Vagina (tissue), 2 donors: ENCODE measurements around the gene SNUPN. TPM values are rescaled to one million over a fixed set of nuclear protein-coding genes. Genes with fewer than 3 reads are reported as not detected.
"Not testable (repeated sequence)": the region's sequence is repeated elsewhere in the genome, so short reads cannot be mapped to it uniquely, and the experiment has no call there.

Experiments
- DNase-seq, 2 donors: peaks; one replicate each; pipeline ENCODE4 v3.0.0-alpha.2; 2017; ENCODE audit errors: extremely low spot score in 2 of 2
- H3K27ac ChIP-seq: fragments of 200-600 bp; sonication (generic); one replicate; pipeline ENCODE4 v1.5.1; 2019
- H3K27me3 ChIP-seq: fragments of 200-600 bp; sonication (generic); one replicate; pipeline ENCODE4 v1.5.1; 2019
- H3K36me3 ChIP-seq, 2 donors: fragments of 200-600 bp; sonication (generic); one replicate each; pipeline ENCODE4 v1.5.1; 2017 to 2019
- H3K4me1 ChIP-seq: fragments of 200-600 bp; sonication (generic); one replicate; pipeline ENCODE4 v1.5.1; 2019
- H3K4me3 ChIP-seq, 2 donors: fragments of 200-600 bp; sonication (generic); 1 replicate in 1 of 2; 2 replicates in 1 of 2; pipeline ENCODE4 v1.5.1; 2016 to 2019
- H3K9me3 ChIP-seq: fragments of 200-600 bp; sonication (generic); one replicate; pipeline ENCODE4 v1.5.1; 2019
- POLR2A ChIP-seq, 2 donors: fragments of 450-650 bp; IDR thresholded peaks; one replicate each; pipeline ENCODE4 v1.6.1; 2017; ENCODE audit warnings: antibody characterized with exemption in 2 of 2, mild to moderate bottlenecking in 2 of 2, moderate library complexity in 2 of 2
- POLR2AphosphoS5 ChIP-seq, 2 donors: sonication (generic); formaldehyde crosslinking; IDR thresholded peaks; one replicate each; pipeline ENCODE4 v1.9.0; 2017; ENCODE audit warnings: antibody characterized with exemption in 2 of 2, mild to moderate bottlenecking in 2 of 2, low read depth in 1 of 2; ENCODE audit not compliant: insufficient read depth in 1 of 2
- intact Hi-C: fragments of 100-400 bp; cut with DNase I; formaldehyde crosslinking; loops from one replicate; pipeline ENCODE4 v1.15.1; 2023
- total RNA-seq: library from RNA; depleted of rRNA; stranded (reverse); fragments of >200 nt; gene quantifications from one replicate; pipeline ENCODE4 v1.2.3, GENCODE V29; 2016
- TF ChIP-seq, protein P1 (sequence below), 3 experiments: fragments of 450-650 bp in 2 of 3; fragments of 200-600 bp in 1 of 3; sonication (generic) in 1 of 3; IDR thresholded peaks; one replicate each; pipeline ENCODE4 v1.5.1; 2017 to 2019; ENCODE audit warnings: antibody characterized with exemption in 3 of 3, mild to moderate bottlenecking in 2 of 3, moderate library complexity in 2 of 3

Gene SNUPN
- total RNA-seq, 1 donor from 2014 or later, result 21.9 TPM

DNA sequence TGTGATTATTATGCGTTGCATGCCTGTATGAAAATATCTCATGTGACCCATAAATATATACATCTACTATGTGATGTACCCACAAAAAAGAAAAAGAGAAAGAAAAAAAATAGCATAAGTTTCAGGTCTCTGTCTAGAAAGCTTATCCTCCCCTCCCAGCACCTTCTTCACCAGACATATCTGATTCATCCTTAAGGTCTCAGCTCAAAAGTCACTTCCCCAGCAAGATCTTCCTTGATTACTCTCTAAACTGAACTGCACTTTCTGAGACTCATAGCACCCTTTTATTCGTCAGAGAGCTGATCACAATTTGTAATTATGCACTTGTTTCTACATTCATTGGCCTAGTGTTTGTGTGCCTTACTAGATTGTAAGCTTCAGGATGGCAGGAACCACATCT is 35.3 kb downstream of the SNUPN start:
- Histone ChIP-seq H3K27me3 (no peaks in the 10 kb centered on the region), H3K27ac (no peak overlapping the region), H3K4me3 (no peak overlapping the region), H3K4me1 (no peaks in the 10 kb centered on the region), H3K9me3 (no peaks in the 10 kb centered on the region), H3K36me3 (no peaks in the 10 kb centered on the region)
- TF ChIP-seq POLR2AphosphoS5 (IDR thresholded peaks at IDR 0.05; ENCODE audit: insufficient read depth in 1 of 2, low read depth in 1 of 2), result no peak
- TF ChIP-seq, protein P1, sequence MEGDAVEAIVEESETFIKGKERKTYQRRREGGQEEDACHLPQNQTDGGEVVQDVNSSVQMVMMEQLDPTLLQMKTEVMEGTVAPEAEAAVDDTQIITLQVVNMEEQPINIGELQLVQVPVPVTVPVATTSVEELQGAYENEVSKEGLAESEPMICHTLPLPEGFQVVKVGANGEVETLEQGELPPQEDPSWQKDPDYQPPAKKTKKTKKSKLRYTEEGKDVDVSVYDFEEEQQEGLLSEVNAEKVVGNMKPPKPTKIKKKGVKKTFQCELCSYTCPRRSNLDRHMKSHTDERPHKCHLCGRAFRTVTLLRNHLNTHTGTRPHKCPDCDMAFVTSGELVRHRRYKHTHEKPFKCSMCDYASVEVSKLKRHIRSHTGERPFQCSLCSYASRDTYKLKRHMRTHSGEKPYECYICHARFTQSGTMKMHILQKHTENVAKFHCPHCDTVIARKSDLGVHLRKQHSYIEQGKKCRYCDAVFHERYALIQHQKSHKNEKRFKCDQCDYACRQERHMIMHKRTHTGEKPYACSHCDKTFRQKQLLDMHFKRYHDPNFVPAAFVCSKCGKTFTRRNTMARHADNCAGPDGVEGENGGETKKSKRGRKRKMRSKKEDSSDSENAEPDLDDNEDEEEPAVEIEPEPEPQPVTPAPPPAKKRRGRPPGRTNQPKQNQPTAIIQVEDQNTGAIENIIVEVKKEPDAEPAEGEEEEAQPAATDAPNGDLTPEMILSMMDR (IDR thresholded peaks at IDR 0.05), result no peak
- no peak for TF ChIP-seq POLR2A (IDR thresholded peaks at IDR 0.05)
- DNase-seq, result no peak
- intact Hi-C loops, result no loop called here

DNA sequence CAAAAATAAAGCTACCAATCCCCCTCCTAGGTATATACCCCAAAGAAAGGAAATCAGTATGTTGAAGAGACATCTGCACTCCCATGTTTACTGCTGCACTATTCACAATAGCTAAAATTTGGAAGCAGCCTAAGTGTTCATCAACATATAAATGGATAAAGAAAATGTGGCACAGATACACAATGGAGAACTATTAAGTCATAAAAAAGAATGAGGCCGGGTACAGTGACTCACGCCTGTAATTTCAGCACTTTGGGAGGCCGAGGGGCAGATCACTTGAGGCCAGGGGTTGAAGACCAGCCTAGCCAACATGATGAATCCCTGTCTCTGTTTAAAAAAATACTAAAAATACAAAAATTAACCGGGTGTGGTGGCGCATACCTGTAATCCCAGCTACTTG is 36.5 kb downstream of the SNUPN start:
- Histone ChIP-seq H3K9me3 (no peaks in the 10 kb centered on the region), H3K4me3 (no peak overlapping the region), H3K27me3 (no peaks in the 10 kb centered on the region), H3K36me3 (no peaks in the 10 kb centered on the region), H3K27ac (no peak overlapping the region), H3K4me1 (no peaks in the 10 kb centered on the region)
- DNase-seq, result no peak
- intact Hi-C loops, result no loop called here
- TF ChIP-seq, protein P1 (IDR thresholded peaks at IDR 0.05), result no peak
- TF ChIP-seq POLR2A (IDR thresholded peaks at IDR 0.05) (no peak), POLR2AphosphoS5 (IDR thresholded peaks at IDR 0.05; ENCODE audit: insufficient read depth in 1 of 2, low read depth in 1 of 2) (no peak)

DNA sequence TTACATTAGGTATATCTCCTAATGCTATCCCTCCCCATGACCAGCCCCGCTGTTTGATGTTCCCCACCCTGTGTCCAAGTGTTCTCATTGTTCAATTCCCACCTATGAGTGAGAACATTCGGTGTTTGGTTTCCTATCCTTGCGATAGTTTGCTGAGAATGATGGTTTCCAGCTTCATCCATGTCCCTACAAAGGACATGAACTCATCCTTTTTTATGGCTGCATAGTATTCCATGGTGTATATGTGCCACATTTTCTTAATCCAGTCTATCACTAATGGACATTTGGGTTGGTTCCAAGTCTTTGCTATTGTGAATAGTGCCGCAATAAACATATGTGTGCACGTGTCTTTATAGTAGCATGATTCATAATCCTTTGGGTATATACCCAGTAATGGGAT is 39.1 kb downstream of the SNUPN start:
- H3K27me3 ChIP-seq, H3K27ac ChIP-seq, H3K4me3 ChIP-seq, H3K4me1 ChIP-seq, H3K36me3 ChIP-seq, intact Hi-C loops, DNase-seq, H3K9me3 ChIP-seq: not testable (repeated sequence)

DNA sequence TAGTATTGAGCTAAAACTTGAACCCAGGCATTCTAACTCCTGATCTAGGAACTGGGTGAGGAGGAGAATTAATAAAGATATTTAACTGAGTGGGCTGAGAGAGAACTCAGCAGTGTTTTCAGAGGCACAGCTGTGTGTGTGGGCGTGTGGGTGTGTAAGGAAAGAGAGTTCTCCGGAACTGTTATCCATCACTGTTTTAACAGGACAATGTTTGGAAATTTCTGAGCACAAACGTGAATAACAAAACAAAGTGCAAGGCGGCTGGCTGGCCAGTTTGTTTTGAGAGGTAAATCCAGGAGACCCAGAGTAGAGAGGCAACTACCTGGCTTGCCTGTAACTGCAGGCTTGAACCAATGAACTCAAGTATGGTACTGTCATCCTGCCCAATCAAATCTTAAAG is 41.4 kb downstream of the SNUPN start:
- Histone ChIP-seq H3K9me3 (no peaks in the 10 kb centered on the region), H3K4me1 (no peaks in the 10 kb centered on the region), H3K36me3 (no peaks in the 10 kb centered on the region), H3K27ac (no peak overlapping the region), H3K4me3 (no peak overlapping the region), H3K27me3 (no peaks in the 10 kb centered on the region)
- DNase-seq, result no peak
- no peak for TF ChIP-seq POLR2A (IDR thresholded peaks at IDR 0.05)
- no peak for TF ChIP-seq POLR2AphosphoS5 (IDR thresholded peaks at IDR 0.05; ENCODE audit: insufficient read depth in 1 of 2, low read depth in 1 of 2)
- TF ChIP-seq, protein P1 (IDR thresholded peaks at IDR 0.05), result no peak
- intact Hi-C loops, result no loop called here

DNA sequence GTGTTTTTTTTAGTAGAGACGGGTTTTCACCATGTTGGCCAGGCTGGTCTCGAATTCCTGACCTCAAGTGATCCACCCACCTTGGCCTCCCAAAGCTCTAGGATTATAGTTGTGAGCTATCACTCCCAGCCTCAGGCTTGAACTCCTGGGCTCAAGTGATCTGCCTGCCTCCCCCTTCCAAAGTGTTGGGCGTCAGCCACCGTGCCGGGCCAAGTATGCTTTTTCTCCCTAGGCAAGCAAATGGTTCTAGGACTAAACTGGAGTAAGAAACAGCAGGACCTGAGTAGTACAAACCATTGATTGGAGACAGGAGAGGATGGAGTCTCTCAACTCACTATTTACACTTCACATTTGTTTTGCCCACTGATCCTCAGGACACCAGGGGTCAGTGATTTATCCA is 41.8 kb downstream of the SNUPN start:
- intact Hi-C loops, result no loop called here
- Histone ChIP-seq H3K27me3 (no peaks in the 10 kb centered on the region), H3K9me3 (no peaks in the 10 kb centered on the region), H3K27ac (no peak overlapping the region), H3K4me1 (no peaks in the 10 kb centered on the region), H3K4me3 (no peak overlapping the region), H3K36me3 (no peaks in the 10 kb centered on the region)
- TF ChIP-seq POLR2A (IDR thresholded peaks at IDR 0.05), result no peak
- TF ChIP-seq, protein P1 (IDR thresholded peaks at IDR 0.05), result no peak
- TF ChIP-seq POLR2AphosphoS5 (IDR thresholded peaks at IDR 0.05; ENCODE audit: insufficient read depth in 1 of 2, low read depth in 1 of 2), result no peak
- no peak for DNase-seq

DNA sequence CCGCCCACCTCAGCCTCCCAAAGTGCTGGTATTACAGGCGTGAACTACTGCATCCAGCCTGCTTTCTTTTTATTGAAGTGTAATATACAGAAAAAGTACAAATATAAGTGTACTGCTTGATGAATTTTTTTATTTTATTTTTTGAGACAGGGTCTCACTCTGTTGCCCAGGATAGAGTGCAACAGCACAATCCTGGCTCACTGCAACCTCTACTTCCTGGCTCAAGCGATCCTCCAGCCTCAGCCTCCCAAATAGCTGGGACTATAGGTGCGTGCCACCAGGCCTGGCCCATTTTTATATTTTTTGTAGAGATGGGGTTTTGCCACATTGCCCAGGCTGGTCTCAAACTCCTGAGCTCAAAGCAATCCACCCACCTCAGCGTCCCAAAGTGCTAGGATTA is 42.6 kb downstream of the SNUPN start:
- H3K27me3 ChIP-seq, H3K4me3 ChIP-seq, H3K9me3 ChIP-seq, DNase-seq, intact Hi-C loops, H3K4me1 ChIP-seq, H3K27ac ChIP-seq, H3K36me3 ChIP-seq: not testable (repeated sequence)
